NCI-H82 (cell line): Measurements from ENCODE around the gene PDE7B.

Source experiments
- DNase-seq: peaks from one replicate; lab custom pipeline; 2025; lab: John Stamatoyannopoulos, UW

The PDE7B gene

GRCh38 chr6:136149311-136149710 is 297.8 kb downstream of the PDE7B start:
- no peak for DNase-seq

- no peak for DNase-seq
Measured at GRCh38 chr6:136150961-136151360, 299.5 kb downstream of the PDE7B start.

GRCh38 chr6:136153707-136154375 is 302.3 kb downstream of the PDE7B start:
- no peak for DNase-seq

GRCh38 chr6:136155191-136155590 is 303.7 kb downstream of the PDE7B start:
- no peak for DNase-seq

- no peak for DNase-seq
Measured at GRCh38 chr6:136157743-136158142, 306.2 kb downstream of the PDE7B start.

- DNase-seq = no peak
Measured at GRCh38 chr6:136158387-136158821, 306.9 kb downstream of the PDE7B start.

GRCh38 chr6:136158971-136159370 is 307.5 kb downstream of the PDE7B start:
- no peak for DNase-seq

- DNase-seq = no peak
Measured at GRCh38 chr6:136160250-136160649, 308.7 kb downstream of the PDE7B start.

GRCh38 chr6:136161950-136162349 is 310.4 kb downstream of the PDE7B start:
- no peak for DNase-seq

GRCh38 chr6:136163260-136163659 is 311.8 kb downstream of the PDE7B start:
- no peak for DNase-seq

GRCh38 chr6:136166815-136167214 is 315.3 kb downstream of the PDE7B start:
- DNase-seq = no peak

- peak; percentile 94 for DNase-seq
Measured at GRCh38 chr6:136169394-136170148, 318.1 kb downstream of the PDE7B start.

GRCh38 chr6:136171231-136171630 is 319.7 kb downstream of the PDE7B start:
- peak; percentile 59 for DNase-seq

GRCh38 chr6:136173519-136174507 is 322.3 kb downstream of the PDE7B start:
- DNase-seq = no peak

GRCh38 chr6:136174510-136174909 is 323.0 kb downstream of the PDE7B start:
- no peak for DNase-seq

- DNase-seq = no peak
Measured at GRCh38 chr6:136175873-136176272, 324.4 kb downstream of the PDE7B start.

- peak; percentile 26 for DNase-seq
Measured at GRCh38 chr6:136178749-136179148, 327.2 kb downstream of the PDE7B start.

- no peak for DNase-seq
Measured at GRCh38 chr6:136180704-136181511, 329.4 kb downstream of the PDE7B start.

GRCh38 chr6:136181512-136181833 is 330.0 kb downstream of the PDE7B start:
- DNase-seq = no peak

- no peak for DNase-seq
Measured at GRCh38 chr6:136181861-136182260, 330.4 kb downstream of the PDE7B start.

GRCh38 chr6:136184738-136185137 is 333.2 kb downstream of the PDE7B start:
- no peak for DNase-seq

- no peak for DNase-seq
Measured at GRCh38 chr6:136186363-136186762, 334.9 kb downstream of the PDE7B start.
